ENCODE data around the gene LSM3.

The LSM3 gene

GRCh38 chr3:14147066-14147435, 31.6 kb upstream of the LSM3 start:
- DNase-seq (ENCODE audit: low read depth), result no peak

GRCh38 chr3:14147617-14148016, 31.0 kb upstream of the LSM3 start:
- H3K4me3 ChIP-seq (ENCODE audit: low read length), result no peak overlapping the region

More at GRCh38 chr3:14147066-14147435, 31.6 kb upstream of the LSM3 start:
- H3K4me3 ChIP-seq (ENCODE audit: low read length), result no peak overlapping the region
- TF ChIP-seq, protein P1, sequence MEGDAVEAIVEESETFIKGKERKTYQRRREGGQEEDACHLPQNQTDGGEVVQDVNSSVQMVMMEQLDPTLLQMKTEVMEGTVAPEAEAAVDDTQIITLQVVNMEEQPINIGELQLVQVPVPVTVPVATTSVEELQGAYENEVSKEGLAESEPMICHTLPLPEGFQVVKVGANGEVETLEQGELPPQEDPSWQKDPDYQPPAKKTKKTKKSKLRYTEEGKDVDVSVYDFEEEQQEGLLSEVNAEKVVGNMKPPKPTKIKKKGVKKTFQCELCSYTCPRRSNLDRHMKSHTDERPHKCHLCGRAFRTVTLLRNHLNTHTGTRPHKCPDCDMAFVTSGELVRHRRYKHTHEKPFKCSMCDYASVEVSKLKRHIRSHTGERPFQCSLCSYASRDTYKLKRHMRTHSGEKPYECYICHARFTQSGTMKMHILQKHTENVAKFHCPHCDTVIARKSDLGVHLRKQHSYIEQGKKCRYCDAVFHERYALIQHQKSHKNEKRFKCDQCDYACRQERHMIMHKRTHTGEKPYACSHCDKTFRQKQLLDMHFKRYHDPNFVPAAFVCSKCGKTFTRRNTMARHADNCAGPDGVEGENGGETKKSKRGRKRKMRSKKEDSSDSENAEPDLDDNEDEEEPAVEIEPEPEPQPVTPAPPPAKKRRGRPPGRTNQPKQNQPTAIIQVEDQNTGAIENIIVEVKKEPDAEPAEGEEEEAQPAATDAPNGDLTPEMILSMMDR (IDR thresholded peaks at IDR 0.05; ENCODE audit: insufficient read depth, low read depth, low read length, missing control alignments), result no peak

DNA sequence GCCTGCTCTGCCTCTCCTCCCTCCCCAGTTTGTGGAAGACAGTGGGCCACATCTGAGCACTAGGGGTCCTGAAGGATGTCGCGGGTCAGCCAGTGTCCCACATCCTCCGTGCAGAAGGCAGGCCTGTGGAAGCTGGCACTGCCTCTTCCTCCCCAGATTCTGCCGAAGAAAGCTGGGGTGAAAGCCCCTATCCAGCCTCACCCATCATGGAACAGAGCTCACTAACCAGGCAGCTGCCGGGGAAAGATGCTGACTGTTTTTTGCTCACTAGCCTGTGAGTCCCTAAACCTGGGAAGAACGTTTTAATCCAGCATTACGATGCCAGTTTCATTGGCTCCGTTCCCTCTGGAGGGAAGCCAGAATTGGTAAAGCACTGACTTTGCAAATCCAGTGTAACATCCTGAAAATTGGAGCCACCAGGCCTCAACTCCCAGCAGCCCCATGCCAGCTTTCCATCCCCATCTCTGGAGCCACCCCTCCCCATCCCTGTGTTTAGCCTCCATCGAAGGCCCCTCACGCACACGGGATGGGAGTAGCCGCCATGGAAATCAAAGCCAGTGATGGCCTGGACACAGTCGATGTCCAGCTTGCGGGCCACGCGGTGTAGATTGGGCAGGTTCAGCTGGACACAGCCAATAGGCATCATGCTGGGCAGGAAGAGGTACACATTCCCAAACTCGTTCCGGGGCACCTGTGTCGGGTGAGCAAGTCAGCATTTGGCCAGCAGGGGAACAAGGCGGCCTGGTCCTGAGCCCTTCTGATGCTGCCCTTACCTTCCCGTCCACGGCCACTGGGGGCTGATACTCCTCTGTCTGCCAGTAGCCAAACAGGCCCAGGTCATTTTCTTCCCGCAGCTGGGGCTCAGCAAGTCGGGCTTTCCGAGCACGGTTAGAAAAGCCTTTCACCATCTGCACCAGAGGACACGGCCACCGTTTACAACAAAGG, 30.3 kb upstream of the LSM3 start:
- TF ChIP-seq, protein P1 (IDR thresholded peaks at IDR 0.05; ENCODE audit: insufficient read depth, low read depth, low read length, missing control alignments), result no peak
- H3K4me3 ChIP-seq (ENCODE audit: low read length), result no peak overlapping the region
- DNase-seq (ENCODE audit: low read depth), result no peak

More at GRCh38 chr3:14147617-14148016, 31.0 kb upstream of the LSM3 start:
- no peak for DNase-seq (ENCODE audit: low read depth)
- TF ChIP-seq, protein P1 (IDR thresholded peaks at IDR 0.05; ENCODE audit: insufficient read depth, low read depth, low read length, missing control alignments), result no peak

DNA sequence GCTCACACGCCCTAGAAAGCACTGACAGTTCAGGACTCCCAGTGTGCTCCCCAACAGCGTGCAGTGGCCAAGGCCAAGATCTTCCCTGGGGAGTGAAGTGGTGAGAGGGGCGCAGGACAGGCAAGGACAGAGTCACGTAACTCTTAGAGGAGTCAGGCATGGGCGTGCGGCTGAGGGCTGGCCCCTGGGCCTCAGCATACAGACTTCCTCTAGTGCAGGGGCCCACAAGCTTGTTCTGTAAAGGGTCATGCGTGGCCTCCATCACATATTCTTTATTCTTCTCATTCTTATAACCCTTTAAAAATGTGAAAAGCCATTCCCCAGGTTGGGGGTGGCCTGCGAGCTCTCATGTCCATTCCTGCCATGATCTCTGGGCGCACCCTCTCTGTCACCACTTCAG, 28.5 kb upstream of the LSM3 start:
- TF ChIP-seq, protein P1 (IDR thresholded peaks at IDR 0.05; ENCODE audit: insufficient read depth, low read depth, low read length, missing control alignments), result no peak
- DNase-seq (ENCODE audit: low read depth), result no peak
- H3K4me3 ChIP-seq (ENCODE audit: low read length), result no peak overlapping the region

GRCh38 chr3:14150491-14151230, 28.0 kb upstream of the LSM3 start:
- DNase-seq (ENCODE audit: low read depth), result peak; percentile 35
- TF ChIP-seq, protein P1 (IDR thresholded peaks at IDR 0.05; ENCODE audit: insufficient read depth, low read depth, low read length, missing control alignments), result no peak
- H3K4me3 ChIP-seq (ENCODE audit: low read length), result no peak overlapping the region

GRCh38 chr3:14151471-14152083, 27.0 kb upstream of the LSM3 start:
- DNase-seq (ENCODE audit: low read depth), result no peak
- TF ChIP-seq, protein P1 (IDR thresholded peaks at IDR 0.05; ENCODE audit: insufficient read depth, low read depth, low read length, missing control alignments), result no peak
- no peak overlapping the region for H3K4me3 ChIP-seq (ENCODE audit: low read length)

Measured in epithelial cell of esophagus (primary cell).